T-helper 22 cell (primary cell): ENCODE results near the gene AGMO.
"Not testable (repeated sequence)": the region's sequence is repeated elsewhere in the genome, so short reads cannot be mapped to it uniquely, and the experiment has no call there.

Experiments used
- DNase-seq: peaks from one replicate; pipeline ENCODE4 v3.0.0-alpha.2; 2020; ENCODE audit warnings: low read depth

AGMO gene

DNA sequence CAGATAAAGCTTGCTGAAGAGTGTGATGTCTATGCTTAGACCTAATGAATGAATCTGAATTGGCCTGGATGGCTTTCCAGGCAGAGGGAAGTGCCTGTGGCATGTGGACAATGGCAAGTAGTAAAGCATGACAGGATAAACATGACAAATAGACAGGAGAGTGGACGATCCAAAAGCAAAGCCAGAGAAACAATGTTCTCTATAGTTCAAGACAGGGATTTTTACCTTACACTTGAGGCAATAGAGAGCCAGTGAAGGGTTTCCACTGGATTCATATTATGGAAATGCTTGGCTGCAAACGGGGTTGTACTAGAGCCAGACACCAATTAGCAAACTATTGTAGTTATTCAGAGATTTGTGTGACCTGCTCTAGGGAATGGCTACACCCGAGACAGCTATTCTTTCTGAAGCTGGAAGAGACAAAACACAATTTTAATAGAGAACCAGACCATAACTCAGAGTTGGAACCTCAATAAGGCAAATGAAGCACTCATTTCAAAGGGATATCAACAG lies 2.3 kb downstream of the AGMO start:
- DNase-seq: no peak

DNA sequence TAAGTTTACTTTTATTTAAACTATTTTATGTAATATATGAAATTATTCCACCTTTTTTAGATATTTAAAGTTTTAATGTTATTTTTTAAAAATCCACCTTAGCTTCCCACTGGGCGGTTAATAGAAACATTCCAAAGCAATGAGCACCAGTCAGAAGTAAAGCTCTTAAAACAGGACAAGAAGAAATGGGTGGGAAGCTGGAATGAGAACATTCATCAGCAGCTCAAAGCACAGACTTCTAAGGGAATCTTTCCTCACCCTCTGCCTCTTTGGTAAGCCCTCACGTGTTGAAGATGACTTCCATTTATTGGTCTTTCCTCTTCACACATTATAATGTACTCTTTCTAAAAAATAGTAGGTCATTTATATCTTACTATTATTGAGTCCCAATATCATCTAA lies 3.1 kb downstream of the AGMO start:
- DNase-seq: no peak

DNA sequence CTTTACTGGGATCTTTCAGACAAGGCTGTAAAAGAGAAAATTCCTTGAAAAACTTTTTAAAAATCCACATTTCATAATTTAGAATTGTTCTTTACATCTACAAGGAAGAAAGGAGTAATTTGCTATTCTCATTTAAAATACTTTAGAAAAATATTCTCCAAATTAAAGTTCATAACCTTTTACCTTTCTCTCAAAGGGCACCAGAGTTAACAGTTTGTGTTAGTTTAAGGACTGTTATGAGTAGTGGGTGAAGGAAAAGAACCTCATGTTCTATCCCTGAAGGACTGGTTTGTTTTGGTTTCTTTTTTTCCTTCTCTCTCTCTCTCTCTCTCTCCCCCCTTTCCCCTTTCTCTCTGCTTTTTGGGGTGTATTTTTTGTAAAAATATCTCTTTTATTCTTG lies 4.1 kb downstream of the AGMO start:
- DNase-seq: no peak

DNA sequence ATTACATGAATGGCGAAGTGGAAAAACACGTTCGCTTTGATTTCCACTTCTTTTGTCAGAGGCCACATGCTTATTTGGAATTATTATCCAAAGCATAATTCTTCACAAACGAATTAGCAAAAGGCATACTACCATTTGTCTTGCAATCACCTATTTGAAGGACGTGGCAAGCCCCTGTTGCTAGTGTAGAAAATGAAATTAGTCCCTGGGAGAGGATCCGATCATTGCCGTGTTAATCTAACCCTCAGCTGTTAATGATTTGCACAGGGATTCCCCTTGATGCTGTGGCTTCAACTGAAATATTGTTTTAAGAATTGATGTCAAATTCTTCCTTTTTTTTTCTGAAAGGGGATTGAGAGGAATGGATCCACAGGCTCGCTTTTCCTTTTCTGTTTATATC lies 4.6 kb downstream of the AGMO start:
- DNase-seq: no peak

DNA sequence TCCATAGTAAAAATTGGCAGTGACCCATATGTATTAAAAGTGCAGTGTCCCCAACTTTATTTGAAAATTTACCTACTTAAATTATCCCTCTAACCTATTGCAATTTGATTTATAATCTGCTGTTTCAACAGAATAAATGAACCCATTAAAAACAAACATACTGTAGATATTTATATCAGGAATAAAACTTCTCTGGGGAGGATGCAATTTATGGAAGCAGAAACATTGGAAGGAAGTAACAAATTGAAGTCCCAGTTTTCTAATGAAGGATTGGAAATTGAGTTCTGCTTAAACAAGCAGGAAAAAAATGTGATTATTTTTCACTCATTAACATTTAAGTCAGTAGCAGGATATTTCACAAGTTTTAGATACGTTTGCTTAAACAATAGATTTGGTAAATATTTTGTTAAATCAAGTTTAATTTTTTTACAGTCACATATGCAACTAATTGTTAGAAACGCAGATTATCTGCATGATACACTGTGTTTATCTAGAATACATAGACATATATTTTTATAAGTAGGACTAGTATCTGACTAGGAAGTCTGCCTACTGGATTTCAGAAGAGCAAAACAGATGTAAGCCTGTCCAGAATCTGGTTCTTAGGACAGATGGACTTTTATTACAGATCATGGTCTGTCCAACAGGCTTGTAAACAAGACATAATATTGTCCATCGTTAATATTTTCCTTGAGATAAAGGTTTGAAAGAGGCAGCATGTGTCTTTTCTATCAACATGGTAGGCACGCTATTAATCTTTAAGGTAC lies 5.3 kb downstream of the AGMO start:
- DNase-seq: no peak

DNA sequence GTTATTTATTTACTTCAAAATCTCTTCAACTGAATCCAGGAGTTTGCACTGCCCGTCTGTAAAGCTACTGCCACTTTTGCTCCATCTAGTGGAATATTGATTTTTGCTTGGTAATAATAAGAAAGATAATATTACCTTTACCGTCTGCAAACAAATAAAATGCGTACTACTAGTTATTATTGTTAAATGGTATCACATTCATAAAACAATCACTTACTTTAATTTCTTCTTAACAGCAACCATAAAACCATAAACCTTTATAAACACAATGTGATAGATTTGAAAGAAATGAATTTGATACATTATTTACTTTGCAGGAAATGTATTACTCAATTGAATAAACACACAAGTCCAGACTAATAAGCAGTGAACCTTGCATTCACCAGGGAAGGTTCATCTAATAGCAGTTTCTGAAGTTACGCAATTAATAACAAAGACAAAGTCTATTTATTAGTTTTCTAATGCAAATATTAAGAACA lies 6.4 kb downstream of the AGMO start:
- DNase-seq: no peak

DNA sequence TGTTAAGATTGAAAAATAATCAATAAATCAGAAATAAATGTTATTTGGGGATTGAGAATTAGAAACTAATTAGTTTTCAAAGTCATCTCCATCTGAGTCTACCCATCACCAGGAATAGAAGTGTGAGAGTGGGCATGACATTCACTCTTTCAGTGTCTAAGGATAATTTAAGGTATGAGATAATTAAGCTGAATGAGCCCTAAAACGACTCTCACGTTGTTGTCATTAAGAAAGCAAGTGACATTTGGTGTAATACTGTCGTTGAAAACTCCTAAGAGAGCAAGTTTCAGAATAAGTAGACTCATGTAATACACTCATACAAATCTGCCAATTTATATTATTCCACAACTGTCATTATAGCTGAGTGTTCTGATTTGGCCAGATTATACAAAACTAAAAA lies 7.1 kb downstream of the AGMO start:
- no peak for DNase-seq

DNA sequence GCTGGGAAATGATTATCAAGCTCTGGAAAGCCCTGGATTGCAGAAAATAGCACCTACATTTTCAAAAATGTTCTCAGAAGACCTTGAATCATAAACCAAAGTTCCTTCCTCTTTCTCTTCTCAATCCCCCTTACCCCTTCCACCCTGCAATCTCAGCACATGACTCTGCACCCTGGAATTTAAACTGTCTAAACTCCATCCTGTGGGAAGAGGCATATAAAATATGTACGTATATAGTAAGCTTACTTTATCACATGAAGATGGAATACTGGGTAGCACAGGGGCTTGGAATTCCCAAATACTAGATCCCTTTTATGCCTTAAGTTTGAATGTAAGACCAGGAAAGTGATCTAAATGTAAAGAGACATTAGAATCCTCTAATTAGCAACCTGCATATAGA lies 7.7 kb downstream of the AGMO start:
- no peak for DNase-seq

DNA sequence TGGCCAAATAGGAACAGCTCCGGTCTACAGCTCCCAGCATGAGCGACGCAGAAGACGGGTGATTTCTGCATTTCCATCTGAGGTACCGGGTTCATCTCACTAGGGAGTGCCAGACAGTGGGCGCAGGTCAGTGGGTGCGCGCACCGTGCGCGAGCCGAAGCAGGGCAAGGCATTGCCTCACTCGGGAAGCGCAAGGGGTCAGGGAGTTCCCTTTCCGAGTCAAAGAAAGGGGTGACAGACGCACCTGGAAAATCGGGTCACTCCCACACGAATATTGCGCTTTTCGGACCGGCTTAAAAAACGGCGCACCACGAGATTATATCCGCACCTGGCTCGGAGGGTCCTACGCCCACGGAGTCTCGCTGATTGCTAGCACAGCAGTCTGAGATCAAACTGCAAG lies 14.5 kb downstream of the AGMO start:
- DNase-seq: not testable (repeated sequence)

DNA sequence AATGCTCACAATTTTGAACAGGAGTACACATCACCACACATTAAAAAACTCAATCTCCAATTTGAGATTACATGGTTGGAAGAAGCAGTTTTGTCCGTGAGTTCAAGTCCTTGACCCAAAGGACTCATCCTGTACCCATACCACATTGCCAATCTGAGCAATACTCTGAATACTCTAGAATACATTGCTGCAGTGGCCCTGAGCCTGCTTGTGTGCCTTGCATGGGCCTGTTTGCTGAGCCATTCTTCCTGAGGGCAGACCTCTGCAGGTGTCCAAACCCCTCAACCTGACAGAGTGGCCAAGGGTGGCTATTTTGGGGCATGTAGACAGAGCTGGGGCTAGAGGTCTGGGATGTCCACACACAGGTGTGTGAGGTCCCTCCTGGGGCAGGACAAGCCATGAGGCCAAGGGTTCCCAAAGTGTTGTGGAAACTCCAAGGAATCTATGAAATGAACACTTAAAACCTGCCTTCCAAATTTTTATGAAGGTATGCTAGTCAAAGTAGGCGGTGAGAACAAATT lies 15.5 kb downstream of the AGMO start:
- DNase-seq: no peak

DNA sequence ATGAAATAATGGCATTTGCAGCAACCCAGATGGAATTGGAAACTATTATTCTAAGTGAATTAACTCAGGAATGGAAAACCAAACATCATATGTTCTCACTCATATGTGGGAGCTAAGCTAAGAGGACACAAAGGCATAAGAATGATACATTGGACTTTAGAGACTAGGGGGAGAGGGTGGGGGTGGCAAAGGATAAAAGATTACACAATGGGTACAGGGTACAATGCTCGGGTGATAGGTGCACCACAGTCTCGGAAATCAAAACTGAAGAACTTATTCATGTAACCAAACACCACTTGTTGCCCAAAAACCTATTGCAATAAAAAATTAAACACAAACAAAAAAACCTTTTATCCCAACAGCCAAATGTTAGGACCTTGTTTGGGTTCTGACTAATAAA lies 17.8 kb downstream of the AGMO start:
- no peak for DNase-seq

DNA sequence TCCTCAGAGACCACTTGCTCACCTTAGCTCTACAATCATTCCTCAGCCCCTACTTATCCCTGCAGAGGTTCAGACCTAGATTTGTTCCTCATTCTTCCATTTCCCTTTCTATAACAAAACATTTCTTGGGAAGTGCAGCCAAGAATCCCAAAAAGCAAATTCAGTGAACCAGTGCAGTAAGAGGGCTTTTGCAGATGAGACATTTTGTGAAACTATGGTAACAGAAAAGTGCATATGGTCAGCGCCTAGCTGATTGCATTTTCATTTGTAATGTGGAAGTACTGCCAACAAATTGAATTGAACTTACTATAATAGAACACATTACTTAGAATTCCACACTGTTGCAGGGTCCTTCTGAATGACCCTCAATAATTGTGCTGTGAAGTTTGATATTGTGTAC lies 18.6 kb downstream of the AGMO start:
- DNase-seq: no peak

DNA sequence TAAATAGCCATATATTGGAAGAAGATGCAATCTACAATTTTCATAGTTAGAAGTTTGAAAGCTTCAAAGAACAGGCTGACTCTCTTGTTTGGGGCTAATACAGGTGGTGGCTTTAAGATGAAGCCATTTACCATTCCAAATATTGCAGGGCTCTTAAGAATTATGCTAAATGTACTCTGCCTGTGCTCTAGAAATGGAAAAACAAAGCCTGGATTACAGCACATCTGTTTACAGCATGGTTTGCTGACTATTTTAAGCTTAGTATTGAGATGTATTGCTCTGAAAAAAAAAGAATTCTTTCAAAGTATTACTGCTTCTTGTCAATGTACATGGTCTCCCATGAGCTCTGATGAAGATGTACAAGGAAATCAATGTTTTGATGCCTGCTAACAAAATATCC lies 34.2 kb downstream of the AGMO start:
- no peak for DNase-seq

DNA sequence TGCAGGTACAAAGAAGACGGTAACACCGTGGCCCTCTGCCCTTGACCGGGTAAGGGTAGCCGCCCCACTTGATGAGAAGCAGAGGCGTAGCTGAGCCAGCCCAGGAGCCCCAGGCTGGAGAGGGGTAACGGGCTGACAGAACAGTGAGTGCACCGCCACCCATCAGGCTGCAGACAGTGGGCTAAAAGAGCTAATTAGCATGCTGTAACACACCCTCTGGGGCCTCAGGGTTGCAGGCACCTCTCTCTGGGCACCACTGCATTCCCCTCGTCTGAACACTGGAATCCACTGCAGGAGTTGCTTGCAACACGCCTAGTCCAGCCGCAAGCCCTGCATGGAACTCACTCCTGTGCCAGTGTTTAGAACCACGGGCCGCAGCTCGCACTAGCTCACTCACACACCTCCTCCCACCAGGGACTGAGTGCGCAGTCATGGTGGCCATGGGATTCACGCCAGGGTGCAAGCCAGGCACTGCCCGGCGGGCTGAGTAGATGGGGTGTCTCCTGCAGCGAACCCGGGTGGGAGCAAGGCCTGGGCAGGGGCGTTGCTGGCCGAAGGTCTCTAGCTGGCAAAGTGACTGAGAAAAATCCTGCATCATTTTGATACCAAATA lies 36.1 kb downstream of the AGMO start:
- DNase-seq: no peak

DNA sequence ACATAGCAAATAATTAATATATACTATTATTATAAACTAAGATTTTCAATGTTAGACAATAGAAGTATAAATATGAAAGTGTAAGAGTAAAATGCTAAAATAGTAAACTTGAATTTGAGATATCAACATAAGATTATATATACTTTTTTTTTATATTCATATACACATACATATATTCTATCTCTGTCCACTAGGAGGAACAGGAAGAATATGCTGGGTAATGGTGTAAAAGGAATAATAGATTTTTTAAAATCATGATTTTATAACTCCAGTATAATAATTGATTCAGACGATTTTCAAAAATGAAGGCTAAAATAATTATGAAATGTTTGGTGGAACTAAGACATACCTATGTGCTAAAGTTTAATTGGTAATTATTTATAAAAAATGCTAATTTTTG lies 37.7 kb downstream of the AGMO start:
- no peak for DNase-seq

DNA sequence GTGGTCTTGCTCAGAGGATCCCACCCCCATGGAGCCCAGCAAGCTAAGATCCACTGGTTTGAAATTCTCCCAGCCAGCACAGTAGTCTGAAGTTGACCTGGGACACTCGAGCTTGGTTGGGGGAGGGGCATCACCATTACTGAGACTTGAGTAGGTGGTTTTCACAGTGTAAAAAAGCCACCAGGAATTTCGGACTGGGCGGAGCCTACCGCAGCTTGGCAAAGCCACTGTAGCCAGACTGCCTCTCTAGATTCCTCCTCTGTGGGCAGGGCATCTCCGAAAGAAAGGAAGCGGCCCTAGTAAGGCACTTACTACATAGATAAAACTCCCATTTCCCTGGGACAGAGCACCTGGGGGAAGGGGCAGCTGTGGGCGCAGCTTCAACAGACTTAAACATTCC lies 44.0 kb downstream of the AGMO start:
- DNase-seq: not testable (repeated sequence)

DNA sequence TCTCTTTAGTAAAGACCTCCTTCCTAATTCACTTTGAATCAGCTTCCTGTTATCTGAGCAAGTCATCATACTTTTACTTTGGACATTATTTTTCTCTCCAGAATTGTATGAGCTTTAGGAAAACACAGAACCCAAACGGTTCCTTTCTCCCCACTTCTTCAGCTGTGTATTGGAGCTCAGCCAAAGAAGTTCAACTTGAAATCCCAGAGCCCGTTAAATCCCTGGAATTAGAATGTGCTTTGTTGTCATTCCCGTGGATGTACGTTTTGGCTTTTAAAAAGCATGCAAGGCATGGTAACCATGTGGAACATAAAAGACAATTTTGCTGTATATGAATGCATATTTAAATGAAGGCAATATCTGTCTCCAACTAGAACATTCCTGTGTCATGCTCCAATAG lies 46.6 kb downstream of the AGMO start:
- DNase-seq: no peak

DNA sequence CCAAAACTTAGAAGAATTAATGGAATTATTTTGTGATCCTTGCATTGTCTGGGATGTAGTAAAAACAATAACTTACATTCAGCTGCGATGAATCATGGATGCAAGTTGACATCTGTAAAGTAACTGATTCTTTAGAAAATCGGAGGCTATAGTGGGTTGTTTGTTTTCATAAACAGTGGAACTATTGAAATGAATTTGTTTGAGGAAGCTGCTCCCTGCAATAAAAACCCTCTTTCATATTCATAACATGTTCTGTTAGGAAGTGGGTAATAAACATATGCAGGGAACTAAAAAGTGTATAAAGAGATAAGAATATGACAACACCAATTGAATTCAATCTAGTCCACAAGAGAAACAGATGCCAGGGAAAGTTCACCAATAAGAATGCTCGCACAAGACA lies 53.6 kb downstream of the AGMO start:
- no peak for DNase-seq

DNA sequence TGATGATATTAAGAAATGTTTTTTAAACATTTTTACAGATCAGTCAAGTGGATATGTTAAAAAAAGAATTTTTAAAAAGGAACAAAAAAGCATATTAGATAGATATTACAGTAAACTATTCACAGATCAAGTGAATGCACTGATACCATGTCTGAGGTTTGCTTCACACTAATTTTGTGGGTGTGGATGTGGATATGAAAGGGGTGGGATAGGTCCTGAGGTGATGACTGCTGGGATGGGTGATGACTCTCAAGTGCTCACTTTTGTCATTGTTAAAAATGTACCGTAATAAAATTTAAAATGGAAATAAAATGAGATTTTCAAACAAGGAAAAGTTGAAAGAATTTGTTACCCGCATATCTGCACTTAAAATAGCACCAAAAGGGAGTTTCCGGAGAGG lies 54.1 kb downstream of the AGMO start:
- DNase-seq: no peak

DNA sequence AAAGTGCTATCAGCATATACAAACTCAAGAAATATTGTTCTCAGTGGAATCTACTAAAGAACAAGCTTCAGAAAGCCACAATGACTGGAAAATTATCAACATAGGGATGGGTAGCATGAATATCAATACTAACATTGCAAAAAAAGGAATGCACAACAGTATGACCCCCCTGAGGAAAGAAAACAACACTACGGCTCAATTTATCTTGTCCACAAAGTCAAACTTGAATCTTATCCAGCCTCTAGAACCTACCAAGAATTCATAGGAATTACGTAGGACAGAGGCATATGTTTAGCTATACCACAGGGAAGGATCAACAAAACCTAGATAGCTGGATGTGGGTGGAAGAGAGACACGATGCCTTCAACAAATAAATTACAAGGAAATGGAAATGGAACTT lies 54.6 kb downstream of the AGMO start:
- DNase-seq: no peak

DNA sequence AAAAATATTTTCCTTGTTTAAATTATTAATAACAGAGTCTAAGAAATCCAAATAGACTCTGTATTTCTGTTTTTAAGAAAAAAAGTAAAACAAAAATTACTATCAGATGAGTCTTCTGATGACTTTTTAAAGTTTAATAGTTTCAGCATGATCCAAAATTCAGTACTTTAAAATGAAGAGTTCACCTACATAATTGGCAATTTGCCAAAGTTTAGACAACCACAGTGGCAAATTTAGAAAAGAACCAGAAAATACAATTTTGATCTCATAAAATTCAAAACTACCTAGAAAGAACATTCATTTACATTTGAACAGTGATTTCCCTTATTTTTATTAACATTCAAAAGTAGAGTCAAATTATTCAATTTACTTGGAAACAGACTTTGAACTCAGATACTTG lies 56.1 kb downstream of the AGMO start:
- DNase-seq: no peak

DNA sequence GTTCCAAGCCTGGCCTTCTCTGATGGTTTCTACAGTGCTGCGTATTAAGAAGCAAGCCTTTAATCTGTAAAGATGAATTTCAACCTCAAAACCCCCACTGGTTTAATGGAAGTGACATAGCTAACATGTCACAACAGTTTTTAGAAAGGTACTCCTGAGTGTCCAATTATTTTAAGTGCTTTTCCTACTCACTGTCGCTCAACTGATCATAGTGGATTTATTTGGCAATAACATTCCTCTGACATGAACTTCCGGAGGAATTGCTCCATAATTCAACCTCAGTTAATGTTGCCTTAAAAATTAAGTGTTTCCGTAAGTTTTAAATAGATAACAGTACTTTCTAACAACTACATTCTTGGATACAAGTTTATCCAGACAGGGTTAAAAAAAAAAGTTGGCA lies 57.5 kb downstream of the AGMO start:
- no peak for DNase-seq

DNA sequence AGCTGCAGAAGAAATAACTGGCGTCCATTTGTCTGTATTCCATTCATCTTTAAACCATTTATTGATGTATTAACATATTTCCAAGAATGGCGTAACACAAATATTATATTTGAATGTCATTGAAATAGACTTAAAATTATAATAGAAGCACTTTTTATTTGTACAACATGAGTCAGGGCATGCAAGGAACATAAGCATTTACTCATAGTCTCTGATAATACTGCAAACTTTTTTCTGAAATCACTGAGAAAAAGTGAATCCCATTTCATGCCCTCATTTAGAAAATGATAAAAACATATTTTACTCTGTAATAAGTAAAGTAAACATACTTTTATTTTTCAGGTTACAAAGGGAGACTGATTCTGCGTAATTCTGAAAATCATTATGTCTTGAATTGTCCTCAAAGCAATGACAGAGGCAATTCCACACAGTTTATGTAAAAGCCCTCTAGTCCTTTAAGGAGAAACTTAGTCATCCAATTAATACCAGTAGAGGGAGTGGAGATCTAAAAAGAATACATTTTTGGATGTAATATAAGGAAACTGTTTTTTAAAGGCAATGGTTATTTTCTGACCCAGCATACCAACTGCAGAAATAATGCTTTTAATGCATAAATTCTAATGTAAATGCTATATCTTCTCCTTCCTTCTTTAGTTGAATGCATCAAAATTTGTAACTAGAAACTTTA lies 58.1 kb downstream of the AGMO start:
- no peak for DNase-seq
